HCEC 1CT (cell line): ENCODE measurements around the gene EHMT2.

Experiments used
- DNase-seq: peaks from one replicate; pipeline ENCODE4 v3.0.0-alpha.2; 2017

The EHMT2 gene

DNA sequence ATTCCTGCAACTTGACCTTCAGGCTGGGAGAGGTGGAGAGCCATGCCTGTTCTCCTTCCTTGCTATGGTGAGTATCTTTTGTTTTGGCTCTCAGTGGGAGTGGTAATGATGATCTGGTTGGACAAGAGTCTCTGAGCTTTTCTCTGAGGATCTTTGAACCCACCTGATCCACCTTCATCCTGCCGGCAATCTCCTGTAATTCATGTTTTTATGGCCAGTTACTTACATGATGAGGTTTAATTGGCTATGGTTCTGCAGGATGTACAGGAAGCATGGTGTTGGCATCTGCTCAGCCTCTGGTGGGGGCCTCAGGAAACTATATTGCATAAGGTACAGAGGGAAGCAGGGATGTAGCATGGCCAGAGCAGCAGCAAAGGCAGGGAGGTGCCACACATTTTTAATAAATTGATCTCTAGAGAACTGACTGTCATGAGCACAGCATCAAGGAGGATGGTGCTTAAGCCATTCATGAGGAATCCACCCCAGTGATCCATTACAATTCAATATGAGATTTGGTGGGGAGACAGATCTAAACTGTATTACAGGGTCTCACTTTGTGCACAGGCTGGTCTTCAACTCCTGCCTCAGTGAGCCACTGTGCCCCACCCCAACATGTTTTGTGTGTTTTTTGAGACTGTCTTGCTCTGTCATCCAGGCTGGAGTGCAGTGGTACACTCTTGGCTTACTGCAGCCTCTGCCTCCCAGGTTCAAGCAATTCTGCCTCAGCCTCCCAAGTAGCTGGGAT is 60.0 kb downstream of the EHMT2 start:
- no peak for DNase-seq

DNA sequence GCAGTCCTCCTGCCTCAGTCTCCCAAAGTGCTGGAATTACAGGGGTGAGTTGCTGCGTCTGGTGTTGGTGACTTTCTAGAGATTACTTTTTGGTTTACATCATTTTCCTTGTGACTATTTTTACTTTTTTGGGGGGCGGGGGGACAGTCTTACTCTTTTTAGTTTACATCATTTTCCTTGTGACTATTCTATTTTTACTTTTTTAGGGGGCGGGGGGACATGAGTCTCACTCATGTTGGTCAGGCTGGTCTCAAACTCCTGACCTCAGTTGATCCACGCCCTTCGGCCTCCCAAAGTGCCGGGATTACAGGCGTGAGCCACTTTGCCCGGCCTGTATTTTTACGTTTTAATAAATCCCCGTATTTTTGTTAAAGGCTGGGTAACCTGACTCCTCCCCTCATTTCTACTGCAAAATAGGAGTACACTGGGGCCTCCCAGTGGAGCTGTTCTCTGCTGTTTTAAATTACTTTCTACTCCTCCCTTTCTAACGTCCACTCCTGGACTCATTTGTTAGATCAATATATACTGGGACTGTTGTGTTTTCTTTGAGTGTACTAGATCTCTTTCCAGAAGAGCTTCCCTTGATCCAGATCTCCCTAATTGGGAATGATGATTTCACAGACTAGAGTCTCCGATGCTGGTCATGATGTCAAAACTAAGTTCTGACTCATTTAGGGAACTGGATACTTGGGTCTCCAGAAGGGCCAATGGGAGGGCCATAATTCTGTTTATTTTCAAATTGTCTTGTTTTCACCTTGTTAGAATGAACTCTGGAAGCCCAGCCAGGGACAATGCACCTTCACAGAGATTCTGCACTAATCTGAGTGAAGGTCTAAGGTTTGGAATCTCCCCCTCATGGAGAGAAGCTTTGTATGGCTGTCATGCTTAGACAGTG is 60.8 kb downstream of the EHMT2 start:
- DNase-seq = peak; percentile 57

DNA sequence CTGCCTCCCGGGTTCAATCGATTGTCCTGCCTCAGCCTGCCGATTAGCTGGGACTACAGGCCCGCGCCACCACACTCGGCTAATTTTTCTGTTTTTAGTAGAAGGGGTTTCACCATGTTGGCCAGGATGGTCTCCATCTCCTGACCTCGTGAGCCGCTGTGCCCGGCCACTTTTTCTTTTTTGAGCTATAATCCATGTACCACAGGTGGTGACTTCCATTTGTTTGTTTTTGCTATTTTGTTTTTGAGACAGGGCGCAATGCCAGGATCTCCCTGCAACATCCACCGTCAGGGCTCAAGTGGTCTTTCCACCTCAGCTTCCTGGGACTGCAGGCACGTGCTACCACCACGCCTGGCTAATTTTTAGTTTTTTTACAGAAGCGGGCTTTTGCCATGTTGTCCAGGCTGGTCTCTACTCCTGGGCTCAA is 61.4 kb downstream of the EHMT2 start:
- DNase-seq = no peak

DNA sequence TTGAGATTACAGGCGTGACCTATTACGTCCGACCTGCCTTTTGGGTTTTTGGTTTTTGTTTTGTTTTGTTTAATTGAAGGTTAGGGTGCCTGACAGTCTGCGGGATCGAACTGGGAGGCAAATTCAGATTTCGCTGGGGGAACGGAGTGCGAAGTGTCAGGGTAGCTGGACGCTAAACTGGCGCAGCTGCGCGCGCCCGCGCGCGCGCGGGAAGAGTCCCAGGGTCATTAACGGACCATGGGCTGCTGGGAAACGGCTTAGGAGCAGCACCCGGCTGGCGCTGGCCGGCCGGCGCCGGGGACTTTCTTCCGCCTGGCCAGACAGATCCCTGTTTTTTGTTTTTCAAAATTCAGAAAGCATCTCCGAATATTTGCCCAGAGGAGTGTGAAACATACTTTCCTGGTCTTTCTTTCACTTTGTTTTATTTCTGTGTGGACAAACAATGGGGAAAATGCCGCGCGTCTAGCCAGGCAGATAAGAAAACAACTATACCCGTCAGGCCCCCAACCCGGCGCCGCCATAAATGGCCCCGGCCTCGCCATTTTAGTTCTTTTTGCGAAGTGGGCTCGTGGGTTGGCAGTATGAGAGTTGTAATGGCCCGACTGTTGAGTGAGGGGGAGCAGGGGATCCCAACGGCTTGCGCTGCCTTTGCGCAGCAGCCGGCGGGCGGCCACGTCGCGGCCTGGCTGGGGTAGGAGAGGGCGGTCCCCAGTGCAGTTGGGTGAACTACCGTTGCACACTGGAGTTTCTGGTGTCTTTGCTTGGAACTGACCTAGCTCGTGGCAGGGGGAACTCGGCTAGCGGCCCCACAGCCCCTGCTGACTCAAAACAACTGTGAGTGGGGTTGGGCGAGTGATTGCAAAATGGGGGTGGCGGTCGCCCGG is 62.9 kb downstream of the EHMT2 start:
- peak; percentile 91 for DNase-seq

DNA sequence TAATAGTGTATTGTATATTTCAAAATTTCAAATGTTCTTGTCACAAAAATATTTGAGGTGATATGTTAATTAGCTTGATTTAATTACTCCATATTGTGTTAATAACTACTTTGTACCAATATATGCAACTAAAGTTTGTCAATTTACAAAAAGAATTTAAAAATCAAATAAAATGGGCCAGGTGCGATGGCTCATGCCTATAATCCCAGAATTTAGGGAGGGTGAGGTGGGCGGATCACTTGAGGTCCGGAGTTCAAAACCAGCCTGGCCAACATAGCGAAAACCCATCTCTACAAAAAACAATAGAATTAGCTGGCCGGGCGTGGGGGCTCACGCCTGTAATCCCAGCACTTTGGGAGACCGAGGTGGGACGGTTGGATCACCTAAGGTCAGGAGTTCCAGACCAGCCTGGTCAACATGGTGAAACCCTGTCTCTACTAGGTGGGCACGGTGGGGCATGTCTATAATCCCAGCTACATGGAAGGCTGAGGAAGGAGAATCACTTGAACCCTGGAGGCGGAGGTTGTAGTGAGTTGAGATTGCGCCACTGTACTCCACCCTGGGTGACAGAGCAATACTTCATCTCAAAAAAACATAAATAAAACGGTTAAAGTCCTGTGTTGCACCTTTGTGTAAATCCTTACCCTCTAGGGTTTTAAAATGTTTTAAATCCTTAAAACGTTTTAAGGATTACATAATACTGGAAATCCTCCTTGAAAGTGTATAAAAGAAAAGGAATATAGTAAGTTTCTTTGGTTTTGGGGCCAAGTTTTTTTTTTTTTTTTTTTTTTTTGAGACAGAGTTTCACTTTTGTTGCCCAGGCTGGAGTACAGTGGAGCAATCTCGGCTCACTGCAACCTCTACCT is 65.9 kb downstream of the EHMT2 start:
- no peak for DNase-seq

DNA sequence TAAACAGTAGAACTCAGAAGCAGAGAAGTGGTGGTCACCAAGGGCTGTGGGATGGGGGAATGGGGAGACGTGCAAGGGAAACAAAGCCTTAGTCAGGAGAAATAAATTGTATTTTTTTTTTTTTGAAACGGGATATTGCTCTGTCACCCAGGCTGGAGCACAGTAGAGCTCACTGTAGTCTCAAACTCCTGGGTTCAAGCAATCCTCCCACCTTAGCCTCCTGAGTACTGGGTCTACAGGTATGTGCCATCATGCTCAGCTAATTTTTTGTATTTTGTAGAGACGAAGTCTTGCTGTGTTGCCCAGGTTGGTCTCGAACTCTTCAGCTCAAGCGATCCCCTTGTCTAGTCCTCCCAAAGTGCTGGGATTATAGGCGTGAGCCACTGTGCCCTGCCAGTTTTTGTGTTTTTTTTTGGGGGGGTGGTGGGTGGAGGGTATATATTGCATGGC is 66.6 kb downstream of the EHMT2 start:
- no peak for DNase-seq
